HG02840 (cell line): Measurements from ENCODE around the gene SMG6.
"Not testable (repeated sequence)": the region's sequence is repeated elsewhere in the genome, so short reads cannot be mapped to it uniquely, and the experiment has no call there.

ENCODE experiments used
- ATAC-seq: cut with Tn5 transposase; IDR thresholded peaks from one replicate; pipeline ENCODE4 v1.9.1; 2021; ENCODE audit warnings: mild to moderate bottlenecking, moderate library complexity, moderate number of reproducible peaks; ENCODE audit not compliant: unreplicated experiment, low FRiP score

SMG6 gene

DNA sequence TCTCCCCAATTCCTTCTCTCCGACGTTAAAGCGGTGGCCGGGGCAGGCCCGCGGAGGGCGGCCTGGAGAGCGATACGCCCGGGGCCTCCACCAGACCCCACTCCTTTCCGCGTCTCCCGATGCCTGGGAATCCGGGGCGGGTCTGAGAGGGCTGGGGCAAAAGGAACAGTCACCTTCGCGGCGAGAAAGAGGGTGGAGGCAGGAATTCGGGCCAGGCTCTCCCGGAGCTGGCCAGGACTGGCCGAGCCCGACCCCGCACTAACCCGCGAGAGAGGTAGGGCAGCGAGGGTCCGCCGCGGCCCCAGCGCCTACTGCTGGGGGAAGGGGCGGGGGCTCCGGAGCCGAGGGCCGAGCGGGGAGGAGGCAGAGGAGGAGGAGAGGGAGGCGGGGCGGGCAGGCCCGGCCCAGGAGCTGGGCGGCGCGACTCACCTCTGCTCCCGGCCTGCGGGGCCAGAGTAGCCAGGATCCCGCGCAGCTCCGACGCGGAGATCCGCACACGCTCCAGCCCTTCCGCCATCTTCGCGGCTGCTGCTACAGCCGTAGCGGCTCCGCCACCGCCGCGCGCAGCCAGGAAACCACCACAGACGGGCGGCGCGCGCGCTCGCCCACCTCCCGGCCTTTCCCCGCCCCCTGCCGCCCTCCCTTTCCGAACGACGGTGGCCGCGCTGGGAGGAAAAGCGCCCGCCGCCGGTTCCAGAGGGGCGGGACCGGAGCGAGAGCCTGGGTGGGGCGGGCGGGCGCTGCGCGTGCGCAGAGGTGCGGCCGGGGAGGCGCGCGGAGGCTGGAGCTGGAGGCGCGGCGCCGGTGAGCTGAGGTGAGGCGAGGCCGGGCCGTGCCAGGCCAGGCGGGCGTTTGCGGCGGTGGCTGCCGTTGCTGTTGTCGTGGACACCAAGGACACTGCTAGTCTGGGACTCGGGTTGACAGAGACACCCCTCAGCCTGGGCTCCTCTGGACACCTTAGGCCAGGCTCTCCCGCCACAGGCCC, at the start of gene SMG6, which contains the start of gene SRR:
Gene SMG6, minus strand, starts transcription at position 582 of the 985 bp plus-strand sequence. Its CDS starts 65 bp downstream, at position 517.
Gene SRR, plus strand, starts transcription at position 747 of the 985 bp plus-strand sequence. CDS start 11,611 bp downstream, outside the sequence.
- ATAC-seq = peak; percentile 83

DNA sequence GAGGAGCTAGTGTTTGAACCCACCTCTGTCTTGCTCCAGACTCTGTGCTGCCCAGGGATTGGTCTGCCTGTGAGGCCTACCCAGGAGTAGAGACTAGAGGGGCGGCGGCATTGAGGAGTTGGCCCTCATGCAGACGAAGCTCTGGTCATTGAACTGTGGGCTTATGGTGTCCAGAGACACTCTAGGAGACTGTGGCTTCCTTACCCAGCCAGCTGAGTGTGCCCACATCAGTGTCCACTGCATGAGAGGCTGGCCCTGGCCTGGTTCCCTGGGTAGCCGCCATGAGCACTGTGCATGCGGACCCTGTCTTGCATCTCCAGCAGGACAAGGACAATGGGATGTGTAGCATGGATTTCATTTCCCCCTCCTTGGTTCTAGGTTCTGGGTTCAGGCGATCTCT, 47.7 kb upstream of the SMG6 start:
- no peak for ATAC-seq

DNA sequence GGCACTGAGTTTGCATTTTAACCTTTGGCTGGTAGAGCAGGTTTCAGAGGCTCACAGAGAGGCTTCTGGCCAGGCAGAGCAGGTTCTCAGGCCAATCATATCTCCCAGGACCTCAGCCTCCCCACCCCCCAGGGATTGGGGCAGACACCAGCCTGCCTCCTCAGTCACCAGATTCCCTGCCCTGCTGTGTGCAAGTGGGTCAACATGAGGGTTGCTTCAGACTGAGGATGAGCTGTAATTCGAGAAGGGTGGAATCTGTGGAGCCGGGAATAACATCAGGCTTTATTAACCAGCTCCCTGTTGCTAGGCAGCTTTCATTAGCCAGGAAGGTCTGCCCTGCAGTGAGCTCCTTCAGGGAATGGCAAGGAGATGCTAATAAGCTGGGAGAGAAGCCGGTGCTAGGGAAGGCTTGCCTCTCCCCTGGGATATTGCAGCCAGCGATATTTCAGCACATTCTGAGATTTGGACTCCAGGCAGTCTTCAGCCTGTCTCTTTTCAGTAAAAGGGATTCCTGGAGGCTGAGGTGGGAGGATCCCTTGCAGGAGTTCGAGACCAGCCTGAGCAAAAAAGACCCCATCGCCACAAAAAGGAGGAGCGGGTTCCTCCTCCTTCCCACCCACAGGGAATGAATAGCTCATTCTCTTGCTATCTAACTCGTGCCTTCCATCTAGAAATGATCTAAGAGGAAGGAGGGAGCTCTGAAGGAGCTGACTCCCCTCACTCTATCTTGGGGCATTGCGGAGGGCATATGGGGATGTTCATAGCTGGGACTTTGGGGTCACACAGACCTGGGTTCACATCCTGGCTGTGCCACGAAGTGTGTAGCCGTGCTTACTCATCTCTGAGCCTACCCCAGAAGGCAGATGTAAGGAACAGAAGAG, 44.5 kb upstream of the SMG6 start:
- no peak for ATAC-seq

DNA sequence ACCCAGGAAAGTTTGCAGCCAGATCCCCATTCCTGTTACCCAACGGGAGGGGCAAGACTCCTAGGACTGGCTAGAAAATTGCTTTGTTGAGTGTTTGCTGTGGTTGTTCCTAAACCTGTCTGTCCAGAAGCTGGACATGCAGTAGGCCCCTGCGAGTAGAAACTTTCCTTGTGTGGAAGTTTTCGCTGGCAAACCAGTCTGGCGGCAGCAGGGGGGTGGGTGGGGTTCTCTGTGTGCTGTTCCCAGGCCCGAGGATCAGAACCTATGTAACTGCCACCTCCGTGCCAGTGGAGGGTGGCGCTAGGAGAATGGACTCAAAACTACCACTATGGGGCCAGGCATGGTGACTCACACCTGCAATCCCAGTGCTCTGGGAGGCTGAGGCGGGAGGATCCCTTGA, 42.9 kb upstream of the SMG6 start:
- ATAC-seq = no peak

DNA sequence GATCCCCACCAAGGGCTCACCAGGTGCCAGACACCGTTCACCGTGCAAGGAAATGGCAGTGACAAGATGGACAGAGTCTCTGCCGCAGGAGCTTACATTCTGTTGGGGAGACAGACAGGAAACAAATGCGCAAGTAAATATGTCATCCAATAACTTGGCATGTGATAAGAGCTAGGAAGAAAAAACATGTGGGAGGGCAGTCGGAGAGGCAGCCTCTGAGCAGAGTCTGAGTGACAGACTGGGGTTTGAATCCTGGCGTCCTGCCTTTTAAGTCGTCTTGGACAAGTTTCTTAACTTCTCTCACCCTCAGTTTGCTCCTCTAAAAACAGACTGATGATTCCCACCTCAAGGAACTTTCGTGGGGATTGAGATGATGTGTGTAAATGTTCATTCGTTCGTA, 40.9 kb upstream of the SMG6 start:
- ATAC-seq = no peak

DNA sequence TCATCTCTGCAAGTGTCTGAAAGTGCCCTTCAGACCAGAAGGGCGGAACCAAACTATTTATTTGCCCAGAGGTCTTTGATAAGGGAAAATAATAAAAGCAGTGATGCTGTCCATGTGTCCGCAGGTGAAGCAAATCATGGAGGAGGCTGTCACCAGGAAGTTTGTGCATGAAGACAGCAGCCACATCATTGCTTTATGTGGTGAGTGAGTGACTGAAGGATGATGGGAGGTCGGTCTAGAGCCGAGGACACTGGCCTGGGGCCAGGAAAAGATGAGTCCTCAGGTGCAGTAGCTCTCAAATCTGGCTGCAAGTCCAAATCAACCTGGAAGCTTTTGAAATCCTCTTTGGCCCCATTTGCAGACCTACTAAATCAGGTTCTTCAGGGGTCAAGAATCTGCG, 39.8 kb upstream of the SMG6 start:
- no peak for ATAC-seq

DNA sequence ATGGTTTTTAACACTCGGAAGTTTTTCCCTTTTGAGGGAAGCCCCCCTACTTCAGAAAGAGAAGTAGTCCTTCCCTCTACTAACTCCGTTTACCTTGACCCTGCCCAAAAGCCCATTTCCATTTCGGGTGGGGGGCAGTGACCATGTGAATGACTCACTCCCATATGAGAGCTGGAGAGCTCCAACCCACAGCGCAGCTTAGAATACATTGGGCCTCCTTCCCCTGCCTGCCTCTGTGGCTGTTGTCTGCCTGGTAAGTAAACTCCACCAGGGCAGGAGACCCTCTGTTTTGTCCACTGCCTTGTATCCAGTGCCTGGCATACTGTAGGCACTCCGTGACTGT, 34.7 kb upstream of the SMG6 start:
- ATAC-seq = no peak

DNA sequence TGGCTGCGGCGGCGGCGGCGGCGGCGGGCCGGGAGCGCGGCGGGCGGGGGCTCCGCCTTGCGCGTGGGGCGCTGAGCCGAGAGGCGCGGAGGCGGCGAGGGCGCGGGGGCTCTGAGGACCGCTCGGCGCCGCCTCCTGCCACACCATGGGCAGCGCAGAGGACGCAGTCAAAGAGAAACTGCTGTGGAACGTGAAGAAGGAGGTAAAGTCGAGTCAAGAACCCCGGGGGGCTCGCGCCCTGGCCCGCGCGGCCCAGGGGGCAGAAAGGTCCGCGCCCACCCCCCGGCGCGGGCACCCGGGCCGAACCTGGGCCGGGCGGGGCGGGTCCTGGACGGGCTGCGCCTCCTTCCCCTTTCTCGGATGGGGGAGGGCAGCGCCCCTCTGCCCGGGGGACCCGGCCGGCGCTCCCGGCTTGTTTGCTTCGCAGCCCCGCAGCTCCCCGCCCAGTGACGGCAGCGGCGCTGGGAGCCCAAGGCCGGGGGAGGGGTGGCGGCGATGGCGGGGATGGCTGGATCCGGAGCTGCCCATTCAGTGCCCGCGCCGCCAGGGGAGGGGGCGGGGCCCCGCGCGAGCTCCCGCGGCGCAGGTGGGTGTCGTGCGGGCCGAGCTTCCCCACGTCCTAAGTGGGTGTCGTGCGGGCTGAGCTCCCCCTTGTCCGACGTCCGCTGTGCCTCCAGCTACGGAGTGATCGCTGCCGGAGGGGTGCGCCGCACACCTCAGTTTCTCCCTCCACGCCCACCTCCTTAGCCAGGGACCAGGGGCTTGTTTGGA, 34.1 kb upstream of the SMG6 start:
- ATAC-seq = no peak

DNA sequence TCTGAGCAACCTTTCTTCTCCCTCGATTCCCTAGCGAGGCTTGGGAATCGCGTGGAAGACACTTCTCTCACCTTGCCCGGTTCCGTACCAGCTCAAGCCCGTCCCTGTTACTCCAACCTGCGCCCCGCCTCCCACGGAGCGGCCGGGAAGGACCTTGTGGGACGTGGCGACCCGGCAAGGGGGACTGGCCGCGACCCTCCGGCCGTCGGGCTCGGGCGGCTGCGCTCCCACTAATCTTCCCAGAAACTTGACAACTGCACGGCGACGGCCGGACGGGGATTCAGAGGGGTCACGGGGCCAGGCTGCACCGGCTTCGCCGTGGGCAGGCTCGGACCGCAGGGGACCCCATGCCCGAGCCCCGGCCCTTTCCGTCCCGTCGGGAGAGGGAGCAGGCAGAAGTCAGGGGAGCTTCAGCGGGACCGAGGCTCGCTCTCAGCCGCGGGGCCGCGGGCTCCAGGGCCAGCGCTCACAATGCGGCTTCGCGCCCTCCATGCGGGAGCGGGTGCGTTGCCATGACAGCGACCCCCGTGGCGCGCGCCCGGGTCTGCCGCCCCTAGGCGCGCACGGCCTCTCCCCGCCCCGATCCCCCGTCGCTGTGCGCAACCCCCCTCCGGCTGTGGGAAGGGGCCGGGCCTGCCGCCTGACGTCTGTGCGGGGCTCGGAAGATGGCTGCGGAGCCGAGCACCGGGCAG, 33.4 kb upstream of the SMG6 start, which contains the start of gene SGSM2:
Gene SGSM2, plus strand, starts transcription at position 650 of the 692 bp plus-strand sequence. CDS start 188 bp downstream, outside the sequence.
- peak; percentile 4 for ATAC-seq

DNA sequence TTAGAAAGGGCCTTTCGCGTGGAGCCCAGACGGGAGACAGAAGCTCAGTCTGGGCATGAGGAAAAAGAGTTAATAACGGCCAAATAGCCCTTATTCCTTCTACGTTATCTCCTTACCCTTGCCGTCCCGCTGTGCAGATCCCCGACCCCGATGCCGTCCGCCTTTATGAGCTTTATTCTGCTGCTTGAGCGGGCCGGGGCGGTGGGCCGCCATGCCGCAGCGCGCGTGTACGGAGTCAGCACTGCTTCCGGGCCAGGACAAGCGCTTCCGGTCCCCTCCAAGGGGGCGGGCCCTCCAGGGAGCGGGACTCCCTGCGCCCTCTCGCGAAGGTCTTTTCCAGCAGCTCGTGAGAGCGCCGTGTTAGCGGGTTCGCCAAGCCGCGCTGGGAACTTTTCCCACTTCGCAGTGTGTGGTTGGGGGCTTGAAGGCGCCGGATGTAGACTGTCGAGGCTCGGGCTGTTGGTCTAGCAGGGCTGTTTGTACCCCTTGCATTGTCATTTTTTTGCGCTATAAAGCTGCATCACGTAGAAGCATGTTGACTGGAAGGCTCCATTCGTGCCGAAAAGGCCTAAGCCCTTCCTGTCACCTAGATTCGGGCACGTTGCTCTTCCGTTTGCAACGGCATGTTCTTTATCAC, 32.7 kb upstream of the SMG6 start, which contains the start of gene TSR1:
Gene TSR1, minus strand, starts transcription at position 243 of the 637 bp plus-strand sequence. Its CDS starts 30 bp downstream, at position 213.
- peak; percentile 70 for ATAC-seq

DNA sequence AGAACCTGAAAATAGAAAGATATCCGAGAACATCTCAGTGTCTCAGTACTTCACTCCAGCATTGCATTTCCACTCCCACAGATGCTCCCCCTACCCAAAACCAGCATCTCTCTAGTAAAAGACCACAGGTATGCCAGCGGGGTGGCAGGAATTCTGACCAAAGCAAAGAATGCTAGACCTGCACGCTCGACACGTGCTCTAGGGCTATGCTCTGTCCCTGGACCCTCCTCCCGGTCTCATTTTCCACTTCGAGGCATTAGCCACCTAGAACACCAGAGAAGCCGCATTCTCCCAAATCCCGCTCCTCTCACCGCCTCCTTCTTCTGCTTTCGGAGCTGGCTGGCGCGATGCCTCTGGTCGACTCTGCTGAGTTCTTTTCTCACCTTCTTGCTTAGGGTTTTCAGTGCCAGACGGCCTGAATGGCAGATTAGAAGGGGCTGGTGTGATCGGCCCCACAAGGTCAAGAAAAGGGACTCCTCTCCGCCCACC, 32.2 kb upstream of the SMG6 start:
- no peak for ATAC-seq

DNA sequence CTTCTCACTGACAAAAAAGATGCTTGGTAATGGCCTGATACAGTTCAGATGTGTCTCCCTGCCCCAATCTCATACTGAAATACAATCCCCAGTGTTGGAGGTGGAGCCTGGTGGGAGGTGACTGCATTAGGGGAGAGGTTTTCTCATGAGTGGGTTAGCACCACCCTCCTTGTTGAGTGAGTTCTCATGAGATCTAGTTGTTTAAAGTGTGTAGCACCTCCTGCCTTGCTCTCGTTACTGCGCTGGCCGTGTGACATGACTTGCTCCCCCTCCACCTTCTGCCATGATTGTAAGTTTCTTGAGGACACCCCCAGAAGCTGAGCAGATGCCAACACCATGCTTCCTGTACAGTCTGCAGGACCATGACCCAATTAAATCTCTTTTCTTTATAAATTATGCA, 27.7 kb upstream of the SMG6 start:
- no peak for ATAC-seq

DNA sequence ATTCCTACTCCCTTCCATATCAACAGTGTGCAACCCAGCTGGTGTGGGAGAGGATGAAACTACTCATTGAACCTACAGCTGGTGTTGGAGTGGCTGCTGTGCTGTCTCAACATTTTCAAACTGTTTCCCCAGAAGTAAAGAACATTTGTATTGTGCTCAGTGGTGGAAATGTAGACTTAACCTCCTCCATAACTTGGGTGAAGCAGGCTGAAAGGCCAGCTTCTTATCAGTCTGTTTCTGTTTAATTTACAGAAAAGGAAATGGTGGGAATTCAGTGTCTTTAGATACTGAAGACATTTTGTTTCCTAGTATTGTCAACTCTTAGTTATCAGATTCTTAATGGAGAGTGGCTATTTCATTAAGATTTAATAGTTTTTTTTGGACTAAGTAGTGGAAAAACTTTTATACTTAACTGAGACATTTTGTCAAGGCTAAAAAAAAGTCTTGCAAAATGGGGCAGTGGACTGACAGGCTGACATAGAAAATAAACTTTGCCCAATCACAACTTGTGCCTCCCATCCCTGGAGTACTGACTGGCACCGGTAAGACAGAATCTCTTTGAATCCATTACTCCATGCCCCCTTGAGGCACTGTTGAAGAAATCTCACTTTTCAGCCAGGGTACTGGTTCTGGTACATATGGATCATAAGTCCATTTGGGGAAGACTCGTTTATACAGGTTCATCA, 20.2 kb upstream of the SMG6 start:
- ATAC-seq = no peak

DNA sequence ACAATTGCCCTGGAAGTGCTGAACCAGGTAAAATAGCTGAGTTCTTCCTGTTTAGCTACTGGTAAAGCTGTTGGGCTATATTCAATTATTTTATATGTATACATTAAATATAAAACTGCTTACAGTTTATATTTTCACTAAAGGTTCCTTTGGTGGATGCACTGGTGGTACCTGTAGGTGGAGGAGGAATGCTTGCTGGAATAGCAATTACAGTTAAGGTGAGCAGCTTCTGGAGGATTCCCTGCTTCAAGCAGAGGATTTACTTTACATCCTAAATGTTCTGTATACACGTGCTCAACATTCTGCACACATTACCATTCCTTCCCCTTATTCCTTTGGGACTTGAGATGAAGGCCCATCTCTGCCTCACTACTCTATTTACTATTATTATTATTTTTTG, 17.8 kb upstream of the SMG6 start:
- no peak for ATAC-seq

DNA sequence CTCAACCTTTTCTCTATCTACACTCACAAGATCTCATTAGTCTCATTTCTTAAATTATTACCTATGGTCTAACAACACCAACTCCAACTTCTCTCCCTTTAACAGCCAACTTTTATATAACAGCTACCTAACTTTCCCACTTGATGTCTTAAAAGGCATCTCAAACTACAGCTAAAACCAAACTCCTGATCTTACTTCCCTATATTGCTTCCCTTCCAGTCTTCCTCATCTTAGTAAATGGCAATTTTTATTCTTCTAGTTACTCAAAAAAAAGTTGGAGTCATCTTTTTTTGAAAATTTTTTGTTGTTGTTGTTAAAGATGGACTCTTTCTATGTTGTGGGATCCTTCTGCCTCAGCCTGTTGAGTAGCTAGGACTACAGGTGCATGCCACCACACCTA, 15.5 kb upstream of the SMG6 start:
- ATAC-seq = no peak

DNA sequence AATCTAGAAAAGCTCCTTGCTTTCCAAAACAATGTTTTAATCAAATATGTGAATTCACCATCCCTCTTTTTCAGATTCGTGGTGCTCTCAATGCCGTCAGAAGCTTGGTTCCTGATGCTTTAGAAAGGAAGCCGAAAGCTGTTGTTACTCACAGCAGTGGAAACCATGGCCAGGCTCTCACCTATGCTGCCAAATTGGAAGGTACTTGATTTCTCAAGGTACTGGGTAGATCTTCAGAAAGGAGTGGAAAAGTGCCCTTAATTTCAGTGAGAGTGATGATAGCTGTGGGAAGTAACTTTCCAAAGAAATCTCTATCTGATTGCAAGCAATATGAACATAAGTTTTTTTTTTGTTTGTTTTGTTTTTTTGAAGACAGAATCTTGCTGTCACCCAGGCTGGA, 14.2 kb upstream of the SMG6 start:
- no peak for ATAC-seq

DNA sequence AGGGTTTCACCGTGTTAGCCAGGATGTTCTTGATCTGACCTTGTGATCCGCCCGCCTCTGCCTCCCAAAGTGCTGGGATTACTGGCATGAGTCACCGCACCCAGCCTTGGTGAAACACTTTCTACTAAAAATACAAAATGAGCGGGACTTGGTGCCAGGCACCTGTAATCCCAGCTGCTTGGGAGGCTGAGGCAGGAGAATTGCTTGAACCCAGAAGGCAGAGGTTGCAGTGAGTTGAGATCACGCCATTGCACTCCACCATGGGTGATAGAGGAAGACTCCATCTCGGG, 13.3 kb upstream of the SMG6 start:
- not testable (repeated sequence) for ATAC-seq

DNA sequence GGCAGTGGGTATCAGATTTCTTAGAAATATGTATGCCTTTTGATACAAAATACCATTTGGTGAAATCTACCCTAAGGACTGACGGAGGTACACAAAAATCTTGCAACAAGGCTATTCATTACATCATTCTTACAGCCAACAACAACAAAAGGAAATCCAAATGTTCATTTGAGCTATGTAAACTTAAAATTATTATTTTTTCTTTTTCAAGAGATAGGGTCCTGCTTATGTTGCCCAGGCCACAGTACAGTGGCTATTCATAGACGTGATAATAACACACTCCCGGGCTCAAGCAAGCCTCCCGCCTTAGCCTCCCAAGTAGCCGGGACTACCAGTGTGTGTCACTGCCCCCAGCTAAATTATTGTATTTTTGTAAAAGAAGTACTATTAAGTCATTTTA, 9.2 kb upstream of the SMG6 start:
- ATAC-seq = no peak
